Endothelial cell of umbilical vein (primary cell): ENCODE measurements around the gene TMEM181. TPM values are rescaled to one million over a fixed set of nuclear protein-coding genes. Genes with fewer than 3 reads are reported as not detected.

Source experiments
- BruUV-seq: library from RNA; stranded (reverse); fragments of 400-500 nt; replicated peaks from 2 replicates; lab custom pipeline; 2021; lab: Mats Ljungman, UMichigan
- CTCF ChIA-PET: fragments of 300-600, 350-600 bp; sonication (Branson Sonifier 250); formaldehyde crosslinking; loops from one replicate; lab custom pipeline; 2021; ENCODE audit warnings: antibody characterized with exemption, inconsistent platforms; lab: Charles Lee
- POLR2A ChIA-PET: fragments of 300-600, 350-600 bp; sonication (Branson Sonifier 250); formaldehyde crosslinking; loops from one replicate; lab custom pipeline; 2021; ENCODE audit warnings: antibody characterized with exemption, inconsistent platforms; lab: Charles Lee
- DNase-seq: peaks from one replicate; pipeline ENCODE4 v3.0.0-alpha.2; 2011; ENCODE audit warnings: low read depth, low spot score
- FAIRE-seq: peaks from 2 replicates; lab custom pipeline; 2011; peaks lifted over from hg19 to GRCh38; lab: Jason Lieb, UNC
- H2AFZ ChIP-seq: 2 replicates; pipeline ENCODE4 v1.6.0; 2012; ENCODE audit warnings: low read depth, low read length, control low read depth, inconsistent platforms
- H3K27ac ChIP-seq: 2 replicates; pipeline ENCODE4 v1.5.1; 2011; ENCODE audit warnings: low read depth, mild to moderate bottlenecking, control low read depth, low read length, moderate library complexity; ENCODE audit not compliant: insufficient read depth
- H3K27me3 ChIP-seq, 2 experiments: 2 replicates each; pipeline versions ENCODE4 v1.6.0 to v1.6.1; 2011; ENCODE audit warnings: low read length in 2 of 2, mixed read lengths in 1 of 2; ENCODE audit not compliant: control insufficient read depth in 2 of 2, insufficient read depth in 2 of 2
- H3K36me3 ChIP-seq, 2 experiments: 2 replicates in 1 of 2; 3 replicates in 1 of 2; pipeline ENCODE4 v1.5.1; 2011; ENCODE audit warnings: low read length in 2 of 2, mild to moderate bottlenecking in 1 of 2, moderate library complexity in 1 of 2; ENCODE audit not compliant: control insufficient read depth in 2 of 2, insufficient read depth in 2 of 2; ENCODE audit errors: extremely low read depth in 1 of 2
- H3K4me1 ChIP-seq: 3 replicates; pipeline ENCODE4 v1.5.1; 2011; ENCODE audit warnings: mild to moderate bottlenecking, low read length; ENCODE audit not compliant: control insufficient read depth, insufficient read depth; ENCODE audit errors: extremely low read depth
- H3K4me2 ChIP-seq: 2 replicates; pipeline ENCODE4 v1.6.1; 2011; ENCODE audit warnings: low read length, control low read depth, mixed read lengths; ENCODE audit not compliant: insufficient read depth
- H3K4me3 ChIP-seq, 3 experiments: fragments of 200-600 bp in 1 of 3; sonication (generic), shearing (Covaris generic) in 1 of 3; replicated peaks in 1 of 3; 2 replicates each; pipeline ENCODE4 v1.5.1; 2011 to 2016; ENCODE audit warnings: control low read depth in 3 of 3, low read length in 3 of 3, mild to moderate bottlenecking in 2 of 3, inconsistent platforms in 1 of 3, low read depth in 1 of 3, moderate library complexity in 1 of 3; ENCODE audit not compliant: insufficient read depth in 1 of 3
- H3K79me2 ChIP-seq: 2 replicates; pipeline ENCODE4 v1.6.0; 2012; ENCODE audit warnings: low read length, inconsistent platforms; ENCODE audit not compliant: control insufficient read depth, insufficient read depth
- H3K9ac ChIP-seq: replicated peaks from 2 replicates; pipeline ENCODE3; 2011; ENCODE audit warnings: low read length, control low read depth; ENCODE audit not compliant: insufficient read depth; ENCODE audit errors: extremely low read depth
- H3K9me1 ChIP-seq: replicated peaks from 3 replicates; pipeline ENCODE4 v1.6.0; 2011; ENCODE audit warnings: mild to moderate bottlenecking, low read length; ENCODE audit not compliant: control insufficient read depth, insufficient read depth; ENCODE audit errors: extremely low read depth
- H3K9me3 ChIP-seq: replicated peaks from 2 replicates; pipeline ENCODE4 v1.5.1; 2012; ENCODE audit warnings: low read length, inconsistent platforms; ENCODE audit not compliant: control insufficient read depth, insufficient read depth
- H4K20me1 ChIP-seq: replicated peaks from 2 replicates; pipeline ENCODE3; 2011; ENCODE audit warnings: mild to moderate bottlenecking, low read length; ENCODE audit not compliant: control insufficient read depth, insufficient read depth; ENCODE audit errors: extremely low read depth
- EZH2 ChIP-seq: IDR thresholded peaks from 2 replicates; pipeline ENCODE4 v1.6.1; 2012; ENCODE audit warnings: borderline replicate concordance, low read depth, mild to moderate bottlenecking, moderate library complexity, low read length, inconsistent platforms; ENCODE audit not compliant: severe bottlenecking
- FOS ChIP-seq: IDR thresholded peaks from 2 replicates; pipeline ENCODE4 v1.6.1; 2011; ENCODE audit warnings: mild to moderate bottlenecking, low read length, moderate library complexity, borderline replicate concordance; ENCODE audit not compliant: insufficient read depth
- GATA2 ChIP-seq: IDR thresholded peaks from 2 replicates; pipeline ENCODE4 v1.7.0; 2011; ENCODE audit warnings: low read depth, mild to moderate bottlenecking, moderate library complexity, mixed read lengths, low read length; ENCODE audit not compliant: insufficient read length, insufficient read depth
- JUN ChIP-seq: IDR thresholded peaks from 2 replicates; pipeline ENCODE4 v1.6.1; 2011; ENCODE audit warnings: borderline replicate concordance, low read depth; ENCODE audit not compliant: insufficient read length, insufficient read depth
- MYC ChIP-seq: IDR thresholded peaks from one replicate; pipeline ENCODE4 v1.6.1; 2011; ENCODE audit warnings: mild to moderate bottlenecking, low read depth, low read length
- POLR2A ChIP-seq: IDR thresholded peaks from 2 replicates; pipeline ENCODE4 v1.6.1; 2012; ENCODE audit warnings: low read depth, mild to moderate bottlenecking, control low read depth, low read length
- POLR2AphosphoS5 ChIP-seq: IDR thresholded peaks from 2 replicates; pipeline ENCODE4 v1.6.1; 2012; ENCODE audit warnings: low read depth, mild to moderate bottlenecking, control low read depth, low read length, moderate library complexity; ENCODE audit not compliant: insufficient read depth
- dilution Hi-C: fragments of 300-500 bp; cut with MboI; formaldehyde crosslinking; loops from one replicate; pipeline ENCODE4 v1.15.0; 2019; ENCODE audit warnings: low sequenced_read_pairs; ENCODE audit not compliant: extremely low pct_ligation_motif_present
- intact Hi-C: fragments of 100-400 bp; cut with micrococcal nuclease; formaldehyde crosslinking; loops from one replicate; pipeline ENCODE4 v1.10.0; 2022
- polyA plus RNA-seq, 4 experiments: library from polyadenylated mRNA; depleted of rRNA in 3 of 4; stranded (reverse) in 3 of 4; unstranded in 1 of 4; fragments of >200 nt; gene quantifications; 2 replicates each; pipeline versions ENCODE4 v1.2.1 to v1.2.3, GENCODE V29; 2011 to 2012; ENCODE audit warnings: missing spikeins in 1 of 4
- total RNA-seq: library from RNA; stranded (reverse); gene quantifications from 2 replicates; pipeline ENCODE4 v1.2.3, GENCODE V29; 2021
- TF ChIP-seq, protein P1 (sequence below), 2 donors: IDR thresholded peaks; 1 replicate in 1 of 2; 2 replicates in 1 of 2; pipeline ENCODE4 v1.5.1; 2011; ENCODE audit warnings: low read length in 2 of 2, mild to moderate bottlenecking in 2 of 2, moderate library complexity in 2 of 2, control low read depth in 1 of 2, inconsistent platforms in 1 of 2, low read depth in 1 of 2; ENCODE audit not compliant: insufficient read depth in 1 of 2; ENCODE audit errors: extremely low read depth in 1 of 2
- TF ChIP-seq, protein P2 (sequence below): IDR thresholded peaks from 2 replicates; pipeline ENCODE4 v1.6.1; 2011; ENCODE audit not compliant: insufficient read depth, insufficient read length

TMEM181 gene
- total and polyA plus RNA-seq, 2 donors (not counting 3 experiments of a cell fraction or from before 2014, with no cell fraction given) = 21.7 to 33.5 TPM

DNA sequence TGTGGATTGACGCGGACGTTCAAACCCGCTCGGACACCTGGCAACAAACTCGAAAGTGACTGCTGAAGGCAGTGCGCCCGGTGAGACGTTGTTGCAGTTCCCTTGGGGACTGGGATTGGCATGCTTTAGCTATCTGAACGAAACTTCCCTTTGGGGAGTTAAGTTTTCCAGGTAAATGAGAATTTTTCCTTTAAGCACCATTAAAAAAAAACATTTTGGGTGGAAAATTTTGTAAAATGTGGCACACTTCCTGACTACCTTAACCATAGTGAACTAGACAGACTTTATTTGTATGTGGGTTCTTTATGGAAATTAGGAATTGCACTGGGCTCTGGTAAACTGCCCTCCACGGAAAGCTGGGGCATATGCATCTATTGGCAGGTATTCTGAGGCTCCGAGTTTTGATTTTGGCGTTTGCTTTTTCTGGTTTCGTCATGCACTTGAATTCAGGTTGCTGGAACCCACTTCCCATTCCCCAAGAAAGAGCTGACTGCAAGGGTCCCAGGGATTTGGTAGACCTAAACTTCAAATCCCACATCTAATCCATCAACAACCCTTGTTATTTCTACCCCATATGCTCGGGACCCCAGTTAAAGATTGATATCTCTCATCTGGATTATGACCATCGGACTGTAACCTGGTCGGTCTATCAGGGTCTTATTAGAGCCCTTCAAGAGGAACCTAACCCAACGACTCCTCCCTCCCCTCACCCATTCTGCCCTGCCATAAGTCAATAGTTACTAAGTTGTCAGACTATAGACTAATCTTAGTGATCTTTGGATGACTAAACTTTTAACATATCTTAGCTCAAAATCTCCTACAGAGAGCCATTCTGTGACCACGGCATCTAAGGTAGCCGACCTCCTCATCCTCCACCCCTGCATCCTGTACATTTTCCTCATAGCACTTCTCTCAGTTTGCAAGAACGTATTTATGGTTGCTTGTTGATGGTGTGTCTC lies 85.5 kb downstream of the TMEM181 start:
- intact Hi-C loops = loop anchor here (2.0 kb wide), 1 partner anchor 45 kb away; no protein-coding TSS in a partner anchor

More for the DNA sequence above, 85.5 kb downstream of the TMEM181 start:
- peak overlapping the region; percentile 66 for H2AFZ ChIP-seq
- no peaks in the 10 kb centered on the region for H3K27me3 ChIP-seq
- no peaks in the 10 kb centered on the region for H3K9me3 ChIP-seq
- dilution Hi-C loops = no loop called here
- TF ChIP-seq POLR2A = no peak
- TF ChIP-seq, protein P1, sequence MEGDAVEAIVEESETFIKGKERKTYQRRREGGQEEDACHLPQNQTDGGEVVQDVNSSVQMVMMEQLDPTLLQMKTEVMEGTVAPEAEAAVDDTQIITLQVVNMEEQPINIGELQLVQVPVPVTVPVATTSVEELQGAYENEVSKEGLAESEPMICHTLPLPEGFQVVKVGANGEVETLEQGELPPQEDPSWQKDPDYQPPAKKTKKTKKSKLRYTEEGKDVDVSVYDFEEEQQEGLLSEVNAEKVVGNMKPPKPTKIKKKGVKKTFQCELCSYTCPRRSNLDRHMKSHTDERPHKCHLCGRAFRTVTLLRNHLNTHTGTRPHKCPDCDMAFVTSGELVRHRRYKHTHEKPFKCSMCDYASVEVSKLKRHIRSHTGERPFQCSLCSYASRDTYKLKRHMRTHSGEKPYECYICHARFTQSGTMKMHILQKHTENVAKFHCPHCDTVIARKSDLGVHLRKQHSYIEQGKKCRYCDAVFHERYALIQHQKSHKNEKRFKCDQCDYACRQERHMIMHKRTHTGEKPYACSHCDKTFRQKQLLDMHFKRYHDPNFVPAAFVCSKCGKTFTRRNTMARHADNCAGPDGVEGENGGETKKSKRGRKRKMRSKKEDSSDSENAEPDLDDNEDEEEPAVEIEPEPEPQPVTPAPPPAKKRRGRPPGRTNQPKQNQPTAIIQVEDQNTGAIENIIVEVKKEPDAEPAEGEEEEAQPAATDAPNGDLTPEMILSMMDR (IDR thresholded peaks at IDR 0.05; ENCODE audit: extremely low read depth in 1 of 2, insufficient read depth in 1 of 2, low read depth in 1 of 2, low read length in 2 of 2) = no peak
- TF ChIP-seq JUN = no peak
- no peak for TF ChIP-seq GATA2
- TF ChIP-seq FOS = no peak
- TF ChIP-seq MYC = no peak
- TF ChIP-seq, protein P2, sequence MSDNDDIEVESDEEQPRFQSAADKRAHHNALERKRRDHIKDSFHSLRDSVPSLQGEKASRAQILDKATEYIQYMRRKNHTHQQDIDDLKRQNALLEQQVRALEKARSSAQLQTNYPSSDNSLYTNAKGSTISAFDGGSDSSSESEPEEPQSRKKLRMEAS = no peak
- no peak for TF ChIP-seq EZH2
- TF ChIP-seq POLR2AphosphoS5 = no peak
- peak overlapping the region; percentile 92 for H3K27ac ChIP-seq
- peak overlapping the region; percentile 98 for H3K9ac ChIP-seq
- ChIA-PET POLR2A (interaction anchor here (0.6 kb wide), 1 partner anchor 77 kb away, joined by 3 read pairs; no protein-coding TSS in a partner anchor), CTCF (interaction anchor here (0.8 to 2.8 kb wide), 7 partner anchors 15 to 464 kb away, joined by 3 to 20 read pairs (median 8); no protein-coding TSS in a partner anchor)
- no peaks in the 10 kb centered on the region for H3K9me1 ChIP-seq
- BruUV-seq = TSS peak; percentile 46
- H3K4me2 ChIP-seq = peak overlapping the region; percentile 87
- H3K4me3 ChIP-seq = peak overlapping the region; percentile 74 to 92 (median 85)
- H3K79me2 ChIP-seq = peaks cover 38% of the 10 kb centered on the region
- H3K4me1 ChIP-seq = peaks cover 30% of the 10 kb centered on the region
- H3K36me3 ChIP-seq = no peaks in the 10 kb centered on the region
- FAIRE-seq (peak; percentile 26), DNase-seq (no peak)
- H4K20me1 ChIP-seq = no peaks in the 10 kb centered on the region
